HG03460 (cell line): ENCODE measurements around the gene ZCCHC10.
"Not testable (repeated sequence)": the region's sequence is repeated elsewhere in the genome, so short reads cannot be mapped to it uniquely, and the experiment has no call there.

Source experiments
- ATAC-seq: cut with Tn5 transposase; IDR thresholded peaks from one replicate; pipeline ENCODE4 v1.9.1; 2021; ENCODE audit not compliant: unreplicated experiment

The ZCCHC10 gene

GRCh38 chr5:132979976-132980375 is 46.4 kb downstream of the ZCCHC10 start:
- ATAC-seq = no peak

GRCh38 chr5:132979367-132979940 is 46.9 kb downstream of the ZCCHC10 start:
- ATAC-seq = no peak

- ATAC-seq = no peak
Observed at GRCh38 chr5:132976852-132977251, 49.5 kb downstream of the ZCCHC10 start.

- not testable (repeated sequence) for ATAC-seq
Observed at GRCh38 chr5:132972436-132972828, 53.9 kb downstream of the ZCCHC10 start.

GRCh38 chr5:132971483-132972435 is 54.6 kb downstream of the ZCCHC10 start:
- ATAC-seq = no peak

GRCh38 chr5:132965120-132965519 is 61.2 kb downstream of the ZCCHC10 start:
- no peak for ATAC-seq

GRCh38 chr5:132963171-132964104 is 62.9 kb downstream of the ZCCHC10 start, which contains the start of gene AFF4:
Gene AFF4, minus strand, starts transcription at chr5:132963634. Its CDS starts 26,445 bp downstream, at chr5:132937189.
- peak; percentile 93 for ATAC-seq

GRCh38 chr5:132962429-132963021 is 63.8 kb downstream of the ZCCHC10 start:
- ATAC-seq = no peak

GRCh38 chr5:132961887-132962286 is 64.5 kb downstream of the ZCCHC10 start:
- no peak for ATAC-seq

GRCh38 chr5:132961123-132961815 is 65.1 kb downstream of the ZCCHC10 start:
- not testable (repeated sequence) for ATAC-seq

GRCh38 chr5:132956166-132956799 is 70.1 kb downstream of the ZCCHC10 start:
- not testable (repeated sequence) for ATAC-seq

- ATAC-seq = no peak
Observed at GRCh38 chr5:132953710-132954109, 72.6 kb downstream of the ZCCHC10 start.

- ATAC-seq = no peak
Observed at GRCh38 chr5:132952829-132953228, 73.5 kb downstream of the ZCCHC10 start.

- no peak for ATAC-seq
Observed at GRCh38 chr5:132951897-132952296, 74.5 kb downstream of the ZCCHC10 start.

GRCh38 chr5:132949136-132949535 is 77.2 kb downstream of the ZCCHC10 start:
- ATAC-seq = no peak

- no peak for ATAC-seq
Observed at GRCh38 chr5:132947671-132948070, 78.7 kb downstream of the ZCCHC10 start.
